GM13976 (cell line): ENCODE results near the gene ARAF.
A peak's percentile ranks its signal among the peaks of the same experiment; 100 is the strongest.
"Not testable (repeated sequence)": the region's sequence is repeated elsewhere in the genome, so short reads cannot be mapped to it uniquely, and the experiment has no call there.

Experiments
- DNase-seq: peaks from one replicate; pipeline ENCODE4 v3.0.0; 2012; ENCODE audit warnings: low spot score
- CTCF ChIP-seq: IDR thresholded peaks from 2 replicates; pipeline ENCODE4 v1.5.1; 2012; ENCODE audit warnings: borderline replicate concordance, mild to moderate bottlenecking; ENCODE audit not compliant: insufficient read depth; ENCODE audit errors: extremely low read depth, missing control alignments, control extremely low read depth
- in situ Hi-C: fragments of 300-500 bp; cut with MboI; formaldehyde crosslinking; loops from one replicate; pipeline ENCODE4 v1.12.0; 2022; ENCODE audit warnings: low sequenced_read_pairs, mixed read lengths, inconsistent platforms; ENCODE audit not compliant: unreplicated experiment

The ARAF gene

GRCh38 chrX:47560934-47561658 is at the start of gene ARAF:
ARAF (plus strand) TSS chrX:47561205; CDS start chrX:47562968, 1,763 bp downstream.
- peak; percentile 91 for DNase-seq
- in situ Hi-C loops: no loop called here
- TF ChIP-seq CTCF: no peak

GRCh38 chrX:47512383-47512782 is 48.6 kb upstream of the ARAF start:
- in situ Hi-C loops, DNase-seq: not testable (repeated sequence)

GRCh38 chrX:47513034-47513965 is 47.7 kb upstream of the ARAF start:
- DNase-seq, in situ Hi-C loops: not testable (repeated sequence)

- in situ Hi-C loops: no loop called here
- TF ChIP-seq CTCF: no peak
- DNase-seq: no peak
Measured at GRCh38 chrX:47514533-47515235, 46.3 kb upstream of the ARAF start.

GRCh38 chrX:47515941-47516665 is 44.9 kb upstream of the ARAF start:
- TF ChIP-seq CTCF: no peak
- in situ Hi-C loops: no loop called here
- DNase-seq: no peak

GRCh38 chrX:47518144-47518543 is 42.9 kb upstream of the ARAF start:
- TF ChIP-seq CTCF: no peak
- in situ Hi-C loops: no loop called here
- no peak for DNase-seq

- DNase-seq: peak; percentile 88
- in situ Hi-C loops: loop anchor here (10.0 kb wide), 1 partner anchor 328 kb away; the partner anchor contains the start of gene UBA1
- TF ChIP-seq CTCF: peak; percentile 69
Measured at GRCh38 chrX:47523297-47523696, 37.7 kb upstream of the ARAF start.
